OCI-LY1 (cell line): ENCODE data around the gene ATP9B.

Source experiments
- H2AFZ ChIP-seq: fragments of 200-600 bp; sonication (generic), shearing (Covaris generic); 2 replicates; pipeline ENCODE4 v1.6.0; 2014; ENCODE audit warnings: antibody characterized with exemption, mild to moderate bottlenecking, low read length
- H3F3A ChIP-seq: fragments of 200-600 bp; sonication (generic), shearing (Covaris generic); 2 replicates; pipeline ENCODE4 v1.6.0; 2014; ENCODE audit warnings: mild to moderate bottlenecking, antibody characterized with exemption, low read length, moderate library complexity; ENCODE audit not compliant: insufficient read depth
- H3K27ac ChIP-seq: fragments of 200-600 bp; sonication (generic); 2 replicates; pipeline ENCODE4 v1.5.1; 2014; ENCODE audit warnings: low read length, mixed run types, mild to moderate bottlenecking, low read depth; ENCODE audit not compliant: poor library complexity, severe bottlenecking
- H3K27me3 ChIP-seq: fragments of 200-600 bp; sonication (generic); 2 replicates; pipeline ENCODE4 v1.6.0; 2014; ENCODE audit warnings: antibody characterized with exemption, mild to moderate bottlenecking, low read length, moderate library complexity; ENCODE audit not compliant: insufficient read depth
- H3K36me3 ChIP-seq: fragments of 200-600 bp; sonication (generic); 2 replicates; pipeline ENCODE4 v1.6.1; 2014; ENCODE audit warnings: mild to moderate bottlenecking, antibody characterized with exemption, low read length, moderate library complexity, mixed read lengths; ENCODE audit not compliant: insufficient read depth
- H3K4me1 ChIP-seq: fragments of 200-600 bp; sonication (generic); 2 replicates; pipeline ENCODE4 v1.5.1; 2014; ENCODE audit warnings: mild to moderate bottlenecking, low read length, moderate library complexity; ENCODE audit not compliant: insufficient read depth, severe bottlenecking
- H3K4me2 ChIP-seq: fragments of 200-600 bp; sonication (generic), shearing (Covaris generic); 2 replicates; pipeline ENCODE4 v1.6.1; 2014; ENCODE audit warnings: low read length
- H3K4me3 ChIP-seq: fragments of 200-600 bp; sonication (generic); 2 replicates; pipeline ENCODE4 v1.5.1; 2014; ENCODE audit warnings: low read length, low read depth, mild to moderate bottlenecking, mixed read lengths; ENCODE audit not compliant: poor library complexity, severe bottlenecking
- H3K79me2 ChIP-seq: fragments of 200-600 bp; shearing (Covaris generic); 2 replicates; pipeline ENCODE4 v1.6.1; 2016; ENCODE audit warnings: mixed run types, low read length, mixed read lengths; ENCODE audit not compliant: insufficient read depth
- H3K9ac ChIP-seq: fragments of 200-600 bp; sonication (generic), shearing (Covaris generic); 2 replicates; pipeline ENCODE4 v1.6.1; 2014; ENCODE audit warnings: mild to moderate bottlenecking, low read length, mixed read lengths
- H3K9me2 ChIP-seq: fragments of 200-600 bp; sonication (generic), shearing (Covaris generic); 2 replicates; pipeline ENCODE4 v1.6.1; 2014; ENCODE audit warnings: low read depth, mild to moderate bottlenecking, low read length, mixed read lengths
- H3K9me3 ChIP-seq: fragments of 200-600 bp; shearing (Covaris generic); 2 replicates; pipeline ENCODE4 v1.6.1; 2014; ENCODE audit warnings: low read length, mixed read lengths
- H4K20me1 ChIP-seq: fragments of 200-600 bp; sonication (generic), shearing (Covaris generic); 2 replicates; pipeline ENCODE4 v1.6.0; 2016; ENCODE audit warnings: mild to moderate bottlenecking, low read length; ENCODE audit not compliant: insufficient read depth
- CTCF ChIP-seq: fragments of 200-600 bp; sonication (generic), shearing (Covaris generic); IDR thresholded peaks from 2 replicates; pipeline ENCODE4 v1.5.1; 2017; ENCODE audit warnings: mild to moderate bottlenecking, antibody characterized with exemption, low read length, moderate library complexity, mixed read lengths
- EZH2 ChIP-seq: fragments of 200-600 bp; sonication (generic), shearing (Covaris generic); IDR thresholded peaks from 2 replicates; pipeline ENCODE4 v1.8.0; 2017; ENCODE audit warnings: borderline replicate concordance, mixed run types, mild to moderate bottlenecking, antibody characterized with exemption, low read length, moderate library complexity, mixed read lengths

Gene ATP9B

GRCh38 chr18:79210002-79210910 lies 141.1 kb downstream of the ATP9B start:
- Histone ChIP-seq H3K4me3 (no peak overlapping the region), H3K27me3 (no peaks in the 10 kb centered on the region), H3K4me2 (no peak overlapping the region), H2AFZ (no peak overlapping the region), H3F3A (no peaks in the 10 kb centered on the region), H3K9ac (no peak overlapping the region), H3K36me3 (peaks cover 11% of the 10 kb centered on the region), H3K4me1 (no peaks in the 10 kb centered on the region), H3K79me2 (no peaks in the 10 kb centered on the region), H3K9me3 (no peaks in the 10 kb centered on the region), H4K20me1 (no peaks in the 10 kb centered on the region), H3K27ac (no peak overlapping the region), H3K9me2 (no peaks in the 10 kb centered on the region)
- no peak for TF ChIP-seq CTCF
- no peak for TF ChIP-seq EZH2

GRCh38 chr18:79211844-79212243 lies 142.7 kb downstream of the ATP9B start:
- Histone ChIP-seq H3K79me2 (no peaks in the 10 kb centered on the region), H3K27me3 (no peaks in the 10 kb centered on the region), H3K4me2 (no peak overlapping the region), H2AFZ (no peak overlapping the region), H3K4me1 (no peaks in the 10 kb centered on the region), H3K4me3 (no peak overlapping the region), H3K9me3 (no peaks in the 10 kb centered on the region), H3K9ac (no peak overlapping the region), H3K27ac (no peak overlapping the region), H3K9me2 (no peaks in the 10 kb centered on the region), H4K20me1 (no peaks in the 10 kb centered on the region), H3F3A (no peaks in the 10 kb centered on the region), H3K36me3 (peaks cover 10% of the 10 kb centered on the region)
- TF ChIP-seq CTCF (no peak), EZH2 (no peak)

GRCh38 chr18:79214056-79214455 lies 144.9 kb downstream of the ATP9B start:
- Histone ChIP-seq H3K27ac (no peak overlapping the region), H3K9me3 (no peaks in the 10 kb centered on the region)

More at GRCh38 chr18:79214056-79214455, 144.9 kb downstream of the ATP9B start:
- Histone ChIP-seq H4K20me1 (no peaks in the 10 kb centered on the region), H3K4me1 (no peaks in the 10 kb centered on the region), H2AFZ (no peak overlapping the region), H3K27me3 (no peaks in the 10 kb centered on the region), H3F3A (no peaks in the 10 kb centered on the region), H3K79me2 (no peaks in the 10 kb centered on the region), H3K9me2 (no peaks in the 10 kb centered on the region), H3K9ac (no peak overlapping the region), H3K4me2 (no peak overlapping the region), H3K36me3 (0 out of 2 replicates have a peak, but pooled peaks cover 3% of the 10 kb centered on the region), H3K4me3 (no peak overlapping the region)
- no peak for TF ChIP-seq CTCF
- TF ChIP-seq EZH2, result no peak
